ENCODE results near the gene RNF113B. TPM values are rescaled to one million over a fixed set of nuclear protein-coding genes. Genes with fewer than 3 reads are reported as not detected.

The RNF113B gene
- total and polyA plus RNA-seq, 2 of the 13 experiments (the other 11 are each of a cell fraction or from before 2014, with no cell fraction given): not detected

- BruUV-seq (replicated peaks): no TSS peak
- no peak; the same call in 2 of the 3 replicates for ATAC-seq
Observed at GRCh38 chr13:98198683-98199082, 21.6 kb upstream of the RNF113B start.

GRCh38 chr13:98195054-98195791 lies 18.2 kb upstream of the RNF113B start:
- Histone ChIP-seq H3K36me3 (replicated peaks in 1 of 2; ENCODE audit: control insufficient read depth in 1 of 2, insufficient read depth in 2 of 2, low read length in 2 of 2) (peaks cover 4 to 10% of the 10 kb centered on the region in 2 experiments; a peak in 3 of 5 replicates), H3K9ac (ENCODE audit: insufficient read depth, low read depth, low read length) (no peak overlapping the region), H3K4me2 (ENCODE audit: low read depth, low read length) (no peak overlapping the region), H3K4me3 (replicated peaks in 1 of 3; ENCODE audit: insufficient read depth in 1 of 3, low read depth in 2 of 3, low read length in 3 of 3) (no peak overlapping the region), H3K4me1 (ENCODE audit: insufficient read depth, low read length) (peaks cover 66% of the 10 kb centered on the region), H3K79me2 (ENCODE audit: insufficient read depth, low read length) (peaks cover 94% of the 10 kb centered on the region), H3K9me3 (ENCODE audit: low read length) (no peaks in the 10 kb centered on the region), H2AFZ (ENCODE audit: low read length) (no peak overlapping the region), H3K27me3 (ENCODE audit: control insufficient read depth in 1 of 2, insufficient read depth in 2 of 2, low read length in 2 of 2) (no peaks in the 10 kb centered on the region), H4K20me1 (ENCODE audit: insufficient read depth, low read length) (peaks cover 87% of the 10 kb centered on the region), H3K27ac (ENCODE audit: extremely low read length, insufficient read depth, low read length) (no peak overlapping the region)
- FAIRE-seq (no peak), DNase-seq (ENCODE audit: low spot score) (no peak), ATAC-seq (no peak)
- BruUV-seq (replicated peaks): no TSS peak
- no peak for TF ChIP-seq ETS1 (CRISPR knock-in tag; IDR thresholded peaks at IDR 0.05)
- TF ChIP-seq ZBTB33 (CRISPR knock-in tag; IDR thresholded peaks at IDR 0.05): peak; percentile 76
- WGBS (ENCODE audit: low lambda C conversion rate): 86% methylated on average over 10 of the region's 10 CpGs
- POLR2A ChIA-PET: no interaction called here
- intact Hi-C loops (cut with micrococcal nuclease; ENCODE audit: unreplicated experiment) (no loop called here), in situ Hi-C loops (cut with HindIII; ENCODE audit: extremely low pct_ligation_motif_present, low pct_unique_long_range_greater_than_20kb) (no loop called here)
- CTCF ChIA-PET (ENCODE audit: low intra/inter-chr PET ratio, low total read pairs): no interaction called here

More at GRCh38 chr13:98198683-98199082, 21.6 kb upstream of the RNF113B start:
- no peaks in the 10 kb centered on the region for H3K27me3 ChIP-seq (ENCODE audit: control insufficient read depth in 1 of 2, insufficient read depth in 2 of 2, low read length in 2 of 2)
- H4K20me1 ChIP-seq (ENCODE audit: insufficient read depth, low read length): peaks cover 79% of the 10 kb centered on the region
- no peak overlapping the region for H3K9ac ChIP-seq (ENCODE audit: insufficient read depth, low read depth, low read length)
- 77% methylated on average over 4 of the region's 4 CpGs for WGBS (ENCODE audit: low lambda C conversion rate)
- H3K36me3 ChIP-seq (replicated peaks in 1 of 2; ENCODE audit: control insufficient read depth in 1 of 2, insufficient read depth in 2 of 2, low read length in 2 of 2): peaks cover 2 to 23% of the 10 kb centered on the region in 2 experiments; a peak in 3 of 5 replicates
- in situ Hi-C loops (cut with HindIII; ENCODE audit: extremely low pct_ligation_motif_present, low pct_unique_long_range_greater_than_20kb) (no loop called here), intact Hi-C loops (cut with micrococcal nuclease; ENCODE audit: unreplicated experiment) (no loop called here)
- peaks cover 67% of the 10 kb centered on the region for H3K4me1 ChIP-seq (ENCODE audit: insufficient read depth, low read length)
- H3K27ac ChIP-seq (ENCODE audit: extremely low read length, insufficient read depth, low read length): peak overlapping the region; percentile 60
- no peak for DNase-seq (ENCODE audit: low spot score)
- no peak for FAIRE-seq
- no peak overlapping the region for H3K4me3 ChIP-seq (replicated peaks in 1 of 3; ENCODE audit: insufficient read depth in 1 of 3, low read depth in 2 of 3, low read length in 3 of 3)
- 0 out of 2 replicates have a peak overlapping the region, but pooled peaks have one; percentile 34 for H3K4me2 ChIP-seq (ENCODE audit: low read depth, low read length)
- H3K79me2 ChIP-seq (ENCODE audit: insufficient read depth, low read length): peaks cover 95% of the 10 kb centered on the region
- TF ChIP-seq ZNF598 (CRISPR knock-in tag; IDR thresholded peaks at IDR 0.05; ENCODE audit: borderline replicate concordance) (no peak), HNRNPK (IDR thresholded peaks at IDR 0.05; ENCODE audit: low read depth, low read length, poor library complexity, severe bottlenecking) (peak; percentile 58), ZSCAN9 (CRISPR knock-in tag; IDR thresholded peaks at IDR 0.05; ENCODE audit: borderline replicate concordance) (no peak)
- ChIA-PET CTCF (ENCODE audit: low intra/inter-chr PET ratio, low total read pairs) (no interaction called here), POLR2A (no interaction called here)
- no peak overlapping the region for H2AFZ ChIP-seq (ENCODE audit: low read length)
- peaks cover 8% of the 10 kb centered on the region; the same call in 1 of the 2 replicates for H3K9me3 ChIP-seq (ENCODE audit: low read length)
